HepG2 (cell line): ENCODE measurements around the gene TMEM107. TPM values are rescaled to one million over a fixed set of nuclear protein-coding genes. Genes with fewer than 3 reads are reported as not detected.

ENCODE experiments used
- DMAP1 ChIP-seq: IDR thresholded peaks from 2 replicates; pipeline ENCODE4 v1.6.1; 2016
- ETV6 ChIP-seq: sonication (generic); formaldehyde crosslinking; conservative IDR thresholded peaks from 2 replicates; pipeline ENCODE4 v1.4.0; 2020; ENCODE audit warnings: missing genetic modification reagents
- FOXK1 ChIP-seq: sonication (generic); formaldehyde crosslinking; IDR thresholded peaks from 2 replicates; pipeline ENCODE4 v1.4.0; 2020; ENCODE audit warnings: low read depth, missing genetic modification reagents, borderline replicate concordance
- HOXA9 ChIP-seq: sonication (generic); formaldehyde crosslinking; IDR thresholded peaks from 2 replicates; pipeline ENCODE4 v1.8.1; 2022; ENCODE audit warnings: missing genetic modification reagents, mild to moderate bottlenecking, moderate library complexity, borderline replicate concordance
- MEIS2 ChIP-seq: sonication (generic); formaldehyde crosslinking; IDR thresholded peaks from 2 replicates; pipeline ENCODE4 v1.9.0; 2021; ENCODE audit warnings: mild to moderate bottlenecking, missing genetic modification reagents
- NCOR1 ChIP-seq: fragments of 200-600 bp; sonication (generic); IDR thresholded peaks from 2 replicates; pipeline ENCODE4 v1.7.0; 2017; ENCODE audit warnings: antibody characterized with exemption, low read length, borderline replicate concordance
- NFYC ChIP-seq: IDR thresholded peaks from 2 replicates; pipeline ENCODE4 v1.6.1; 2016; ENCODE audit warnings: missing genetic modification reagents, missing compliant biosample characterization
- ONECUT2 ChIP-seq: sonication (generic); formaldehyde crosslinking; IDR thresholded peaks from 2 replicates; pipeline ENCODE4 v1.4.0; 2020; ENCODE audit warnings: missing genetic modification reagents
- SMYD3 ChIP-seq: sonication (generic); formaldehyde crosslinking; IDR thresholded peaks from 2 replicates; pipeline ENCODE4 v1.8.1; 2023; ENCODE audit warnings: mild to moderate bottlenecking, missing genetic modification reagents
- SP2 ChIP-seq: sonication (generic); formaldehyde crosslinking; IDR thresholded peaks from 2 replicates; pipeline ENCODE4 v1.5.1; 2020; ENCODE audit warnings: mild to moderate bottlenecking, missing genetic modification reagents
- ZFP36L1 ChIP-seq: sonication (generic); formaldehyde crosslinking; IDR thresholded peaks from 2 replicates; pipeline ENCODE4 v1.8.0; 2022; ENCODE audit warnings: mild to moderate bottlenecking, missing genetic modification reagents, moderate library complexity
- ZFY ChIP-seq: sonication (generic); formaldehyde crosslinking; IDR thresholded peaks from 2 replicates; pipeline ENCODE4 v1.4.0; 2020; ENCODE audit warnings: missing genetic modification reagents
- ZMAT3 ChIP-seq: sonication (generic); formaldehyde crosslinking; conservative IDR thresholded peaks from 2 replicates; pipeline ENCODE4 v1.7.0; 2021; ENCODE audit warnings: missing genetic modification reagents
- ZMYM4 ChIP-seq: sonication (generic); formaldehyde crosslinking; IDR thresholded peaks from 2 replicates; pipeline ENCODE4 v1.8.1; 2023; ENCODE audit warnings: mild to moderate bottlenecking, missing genetic modification reagents
- ZNF12 ChIP-seq: sonication (generic); formaldehyde crosslinking; IDR thresholded peaks from 2 replicates; pipeline ENCODE4 v1.5.0; 2020; ENCODE audit warnings: missing genetic modification reagents
- ZNF253 ChIP-seq: sonication (generic); formaldehyde crosslinking; IDR thresholded peaks from 2 replicates; pipeline ENCODE4 v1.8.0; 2022; ENCODE audit warnings: mild to moderate bottlenecking, missing genetic modification reagents, borderline replicate concordance
- ZNF260 ChIP-seq: sonication (generic); formaldehyde crosslinking; IDR thresholded peaks from 2 replicates; pipeline ENCODE4 v1.4.0; 2020; ENCODE audit warnings: missing genetic modification reagents, low read depth, mild to moderate bottlenecking, borderline replicate concordance
- ZNF274 ChIP-seq: sonication (generic); formaldehyde crosslinking; IDR thresholded peaks from 2 replicates; pipeline ENCODE4 v1.5.1; 2020; ENCODE audit warnings: mild to moderate bottlenecking, missing genetic modification reagents
- ZNF333 ChIP-seq: sonication (generic); formaldehyde crosslinking; IDR thresholded peaks from 2 replicates; pipeline ENCODE4 v1.4.0; 2020; ENCODE audit warnings: mild to moderate bottlenecking, missing genetic modification reagents, borderline replicate concordance
- ZNF570 ChIP-seq: sonication (generic); formaldehyde crosslinking; IDR thresholded peaks from 2 replicates; pipeline ENCODE4 v1.4.0; 2020; ENCODE audit warnings: mild to moderate bottlenecking, missing genetic modification reagents, borderline replicate concordance
- polyA plus RNA-seq, 8 experiments: library from polyadenylated mRNA; depleted of rRNA in 3 of 8; stranded (reverse) in 7 of 8; unstranded in 1 of 8; fragments of >200 nt; fragmentation: Illumina TruSeq in 4 of 8; extraction: Trizol in 4 of 8; gene quantifications; 2 replicates each; pipeline versions ENCODE4 v1.2.1 to v1.2.3, GENCODE V29; 2011 to 2016; ENCODE audit warnings: low read depth in 4 of 8, missing spikeins in 1 of 8, mixed read lengths in 1 of 8; ENCODE audit not compliant: insufficient read depth in 1 of 8
- total RNA-seq, 5 experiments: library from RNA; depleted of rRNA; stranded (reverse); fragments of >200 nt; fragmentation: Illumina TruSeq; extraction: Trizol; gene quantifications; 2 replicates each; pipeline ENCODE4 v1.2.3, GENCODE V29; 2016; ENCODE audit warnings: low read depth in 1 of 5
- TF ChIP-seq, protein P1 (sequence below): sonication (generic); formaldehyde crosslinking; IDR thresholded peaks from 2 replicates; pipeline ENCODE4 v1.8.1; 2023; ENCODE audit warnings: mild to moderate bottlenecking, missing genetic modification reagents, borderline replicate concordance
- TF ChIP-seq, protein P2 (sequence below): sonication (generic); formaldehyde crosslinking; conservative IDR thresholded peaks from 2 replicates; pipeline ENCODE4 v1.8.1; 2023; ENCODE audit warnings: missing genetic modification reagents
- TF ChIP-seq, protein P3 (sequence below): sonication (generic); formaldehyde crosslinking; IDR thresholded peaks from 2 replicates; pipeline ENCODE4 v1.4.0; 2020; ENCODE audit warnings: missing genetic modification reagents, low read depth, mild to moderate bottlenecking, borderline replicate concordance

Gene TMEM107
- total and polyA plus RNA-seq, 2 of the 13 experiments (the other 11 are each of a cell fraction or from before 2014, with no cell fraction given) = 7.2 to 15.3 TPM

DNA sequence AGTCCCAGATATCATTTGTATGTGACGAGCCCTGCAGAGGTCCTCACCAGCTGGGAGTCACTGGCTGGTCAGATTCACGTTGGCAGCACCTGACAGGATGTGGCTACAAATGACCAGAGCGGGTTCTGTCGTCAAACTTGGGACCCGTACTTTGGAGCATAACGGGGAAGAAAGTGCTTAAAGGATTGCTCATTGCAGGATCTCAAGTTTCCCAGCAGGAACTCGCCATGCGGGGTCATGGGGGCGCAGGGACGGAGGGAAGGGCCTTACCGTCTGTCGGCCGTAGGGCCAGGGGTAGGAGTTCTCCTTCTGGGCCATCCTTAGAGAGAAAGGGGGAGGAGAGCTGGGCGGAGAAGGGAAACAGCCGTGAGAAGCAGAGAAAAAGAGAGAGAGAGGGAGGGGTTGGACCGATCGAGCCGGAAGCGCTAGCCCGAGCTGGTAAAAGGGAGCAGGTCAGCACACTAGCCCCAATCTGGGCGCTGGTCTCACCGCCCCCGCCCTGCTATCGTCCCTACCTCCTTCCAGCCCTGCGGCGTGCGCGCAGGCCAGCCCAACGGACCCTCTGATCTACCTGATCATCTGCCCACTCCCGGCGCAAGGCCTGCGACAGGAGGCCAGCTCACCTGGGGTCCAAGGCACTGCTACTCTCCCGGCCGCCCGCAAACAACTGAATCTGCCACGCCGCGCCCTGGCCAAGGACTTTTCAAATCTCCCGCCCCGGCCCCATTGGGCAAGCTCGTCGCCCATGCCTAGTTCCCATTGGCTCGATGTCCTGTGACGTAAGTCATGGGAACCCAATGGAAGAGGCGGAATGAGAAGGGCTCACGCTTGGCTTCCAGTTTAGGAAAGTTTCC is 34.0 kb upstream of the TMEM107 start, which contains the start of gene AURKB (continued):
- TF ChIP-seq ZFY (CRISPR knock-in tag) = peak; percentile 88
- TF ChIP-seq ZNF260 (CRISPR knock-in tag) = no peak
- TF ChIP-seq, protein P1, sequence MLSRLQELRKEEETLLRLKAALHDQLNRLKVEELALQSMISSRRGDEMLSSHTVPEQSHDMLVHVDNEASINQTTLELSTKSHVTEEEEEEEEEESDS (CRISPR knock-in tag) = peak; percentile 72; the same call in 1 of the 2 replicates
- TF ChIP-seq NCOR1 = no peak
- peak; percentile 93 for TF ChIP-seq NFYC (CRISPR knock-in tag)
- TF ChIP-seq ETV6 (CRISPR knock-in tag) = no peak
- TF ChIP-seq ZNF570 (CRISPR knock-in tag) = 0 out of 2 replicates have a peak, but pooled peaks have one; percentile 53
- TF ChIP-seq, protein P2, sequence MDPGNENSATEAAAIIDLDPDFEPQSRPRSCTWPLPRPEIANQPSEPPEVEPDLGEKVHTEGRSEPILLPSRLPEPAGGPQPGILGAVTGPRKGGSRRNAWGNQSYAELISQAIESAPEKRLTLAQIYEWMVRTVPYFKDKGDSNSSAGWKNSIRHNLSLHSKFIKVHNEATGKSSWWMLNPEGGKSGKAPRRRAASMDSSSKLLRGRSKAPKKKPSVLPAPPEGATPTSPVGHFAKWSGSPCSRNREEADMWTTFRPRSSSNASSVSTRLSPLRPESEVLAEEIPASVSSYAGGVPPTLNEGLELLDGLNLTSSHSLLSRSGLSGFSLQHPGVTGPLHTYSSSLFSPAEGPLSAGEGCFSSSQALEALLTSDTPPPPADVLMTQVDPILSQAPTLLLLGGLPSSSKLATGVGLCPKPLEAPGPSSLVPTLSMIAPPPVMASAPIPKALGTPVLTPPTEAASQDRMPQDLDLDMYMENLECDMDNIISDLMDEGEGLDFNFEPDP (CRISPR knock-in tag) = no peak
- 0 out of 2 replicates have a peak, but pooled peaks have one; percentile 32 for TF ChIP-seq HOXA9 (CRISPR knock-in tag)
- peak; percentile 38; the same call in 1 of the 2 replicates for TF ChIP-seq ZMAT3 (CRISPR knock-in tag)
- no peak for TF ChIP-seq ZNF12 (CRISPR knock-in tag)
- TF ChIP-seq SMYD3 (CRISPR knock-in tag) = peak; percentile 63; the same call in 1 of the 2 replicates
- peak; percentile 69; the same call in 1 of the 2 replicates for TF ChIP-seq ZMYM4 (CRISPR knock-in tag)
- peak; percentile 92 for TF ChIP-seq ZFP36L1 (CRISPR knock-in tag)
- TF ChIP-seq DMAP1 (CRISPR knock-in tag) = peak; percentile 94
- 0 out of 2 replicates have a peak, but pooled peaks have one; percentile 1 for TF ChIP-seq ONECUT2
- peak; percentile 83; the same call in 1 of the 2 replicates for TF ChIP-seq ZNF253 (CRISPR knock-in tag)
- no peak; the same call in 1 of the 2 replicates for TF ChIP-seq FOXK1
- TF ChIP-seq ZNF333 (CRISPR knock-in tag) = 0 out of 2 replicates have a peak, but pooled peaks have one; percentile 68
- TF ChIP-seq, protein P3, sequence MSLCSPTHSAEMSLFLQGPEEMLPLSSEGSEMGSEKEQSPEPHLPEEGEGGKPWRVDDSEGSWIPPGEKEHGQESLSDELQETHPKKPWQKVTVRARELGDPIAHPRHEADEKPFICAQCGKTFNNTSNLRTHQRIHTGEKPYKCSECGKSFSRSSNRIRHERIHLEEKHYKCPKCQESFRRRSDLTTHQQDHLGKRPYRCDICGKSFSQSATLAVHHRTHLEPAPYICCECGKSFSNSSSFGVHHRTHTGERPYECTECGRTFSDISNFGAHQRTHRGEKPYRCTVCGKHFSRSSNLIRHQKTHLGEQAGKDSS (CRISPR knock-in tag) = 0 out of 2 replicates have a peak, but pooled peaks have one; percentile 27
- TF ChIP-seq SP2 (CRISPR knock-in tag) = peak; percentile 68; the same call in 1 of the 2 replicates
- 0 out of 2 replicates have a peak, but pooled peaks have one; percentile 37 for TF ChIP-seq ZNF274 (CRISPR knock-in tag)
- 0 out of 2 replicates have a peak, but pooled peaks have one; percentile 40 for TF ChIP-seq MEIS2 (CRISPR knock-in tag)
